ENCODE data around the gene TMCO1.
"Not testable (repeated sequence)": the region's sequence is repeated elsewhere in the genome, so short reads cannot be mapped to it uniquely, and the experiment has no call there.

The TMCO1 gene

GRCh38 chr1:165768513-165769394 is at the start of gene TMCO1:
Gene TMCO1, minus strand, starts transcription at chr1:165768868. Its CDS starts 117 bp downstream, at chr1:165768751.
- DNase-seq (ENCODE audit: low read depth in 2 of 2), result peak; percentile 87 to 92

DNA sequence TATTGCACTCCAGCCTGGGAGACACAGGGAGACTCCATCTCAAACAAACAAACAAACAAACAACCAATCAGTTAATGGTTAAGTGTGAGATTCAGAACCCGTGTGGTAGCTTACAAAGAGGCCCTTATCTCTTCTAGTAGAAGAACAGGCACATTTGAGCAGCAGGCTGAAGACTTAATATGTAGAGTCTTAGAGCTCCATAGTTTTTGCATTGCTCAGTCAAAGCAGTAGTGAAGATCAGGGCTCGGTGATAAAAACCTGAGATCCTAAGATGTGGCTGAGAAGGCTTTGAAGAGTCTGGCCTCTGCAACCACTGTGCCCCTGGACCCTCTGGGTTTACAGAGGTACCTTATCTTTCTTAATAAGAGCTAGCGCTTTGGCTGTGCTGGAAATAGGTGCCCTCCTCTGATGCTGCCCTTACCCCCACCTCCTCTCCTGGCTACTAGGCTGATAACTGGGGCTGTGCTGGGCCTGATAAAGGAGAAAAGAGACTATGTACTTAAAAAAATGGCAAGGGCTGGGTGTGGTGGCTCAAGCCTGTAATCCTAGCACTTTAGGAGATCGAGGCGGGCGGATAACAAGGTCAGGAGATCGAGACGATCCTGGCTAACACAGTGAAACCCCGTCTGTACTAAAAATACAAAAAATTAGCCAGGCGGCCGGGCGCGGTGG is 48.3 kb upstream of the TMCO1 start:
- DNase-seq (ENCODE audit: low read depth in 2 of 2), result no peak

GRCh38 chr1:165816157-165816556 is 47.5 kb upstream of the TMCO1 start:
- no peak for DNase-seq (ENCODE audit: low read depth in 2 of 2)

- DNase-seq (ENCODE audit: low read depth in 2 of 2), result no peak
Measured at GRCh38 chr1:165815725-165816124, 47.1 kb upstream of the TMCO1 start.

GRCh38 chr1:165807613-165808012 is 38.9 kb upstream of the TMCO1 start:
- no peak for DNase-seq (ENCODE audit: low read depth in 2 of 2)

DNA sequence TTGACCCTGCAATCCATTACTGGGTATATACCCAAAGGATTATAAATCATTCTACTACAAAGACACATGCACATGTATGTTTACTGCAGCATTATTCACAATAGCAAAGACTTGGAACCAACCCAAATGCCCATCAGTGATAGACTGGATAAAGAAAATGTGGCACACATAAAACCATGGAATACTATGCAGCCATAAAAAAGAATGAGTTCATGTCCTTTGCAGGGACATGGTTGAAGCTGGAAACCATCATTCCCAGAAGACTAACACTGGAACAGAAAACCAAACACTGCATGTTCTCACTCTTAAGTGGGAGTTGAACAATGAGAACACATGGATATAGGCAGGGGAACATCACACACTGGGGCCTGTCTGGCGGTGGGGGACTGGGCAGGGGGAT is 35.8 kb upstream of the TMCO1 start:
- not testable (repeated sequence) for DNase-seq (ENCODE audit: low read depth in 2 of 2)

GRCh38 chr1:165799387-165799786 is 30.7 kb upstream of the TMCO1 start:
- no peak for DNase-seq (ENCODE audit: low read depth in 2 of 2)

- DNase-seq (ENCODE audit: low read depth in 2 of 2), result no peak
Measured at GRCh38 chr1:165795894-165796293, 27.2 kb upstream of the TMCO1 start.

DNA sequence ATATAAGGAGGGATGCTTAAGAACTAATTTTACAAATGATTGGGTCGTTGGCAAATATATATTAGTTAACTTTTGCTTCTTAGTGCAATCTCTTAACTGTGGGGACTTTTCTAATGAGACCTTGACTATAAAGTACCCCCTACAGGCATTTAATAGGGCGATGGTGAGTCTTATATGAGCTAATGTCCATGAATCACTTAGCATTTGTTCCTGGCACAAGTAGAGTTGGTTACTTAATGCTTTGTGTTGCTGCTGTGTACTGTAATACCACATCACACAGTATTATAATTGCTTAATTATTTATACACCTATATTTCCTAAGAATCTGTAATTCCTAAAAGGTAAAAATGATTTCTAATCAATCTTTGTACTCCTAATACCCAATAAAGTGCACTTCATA is 25.3 kb upstream of the TMCO1 start:
- no peak for DNase-seq (ENCODE audit: low read depth in 2 of 2)

DNA sequence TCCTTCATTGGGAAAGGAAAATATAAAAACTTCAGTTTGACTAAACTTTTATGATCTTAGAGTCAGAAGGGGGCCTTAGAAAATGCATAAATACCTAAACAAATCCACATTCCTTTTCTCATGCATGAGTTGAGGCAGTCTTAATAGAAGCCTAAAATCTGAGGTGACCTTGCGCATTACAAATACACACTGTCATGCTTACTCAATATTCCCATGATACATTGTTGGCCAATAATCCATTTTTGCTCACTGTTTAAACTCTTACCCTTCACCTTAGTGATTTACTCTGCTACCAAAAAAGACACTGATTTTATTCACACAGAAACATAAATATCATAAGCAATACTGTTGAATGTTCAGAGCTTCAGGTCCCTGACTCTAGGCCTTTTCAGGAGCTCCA is 19.1 kb upstream of the TMCO1 start:
- no peak for DNase-seq (ENCODE audit: low read depth in 2 of 2)

GRCh38 chr1:165783519-165783918 is 14.9 kb upstream of the TMCO1 start:
- not testable (repeated sequence) for DNase-seq (ENCODE audit: low read depth in 2 of 2)

GRCh38 chr1:165778197-165778596 is 9.5 kb upstream of the TMCO1 start:
- not testable (repeated sequence) for DNase-seq (ENCODE audit: low read depth in 2 of 2)

- DNase-seq (ENCODE audit: low read depth in 2 of 2), result no peak
Measured at GRCh38 chr1:165773324-165773965, 4.8 kb upstream of the TMCO1 start.

GRCh38 chr1:165772739-165773138 is 4.1 kb upstream of the TMCO1 start:
- no peak for DNase-seq (ENCODE audit: low read depth in 2 of 2)

GRCh38 chr1:165764277-165764676 is 4.4 kb downstream of the TMCO1 start:
- DNase-seq (ENCODE audit: low read depth in 2 of 2), result no peak

DNA sequence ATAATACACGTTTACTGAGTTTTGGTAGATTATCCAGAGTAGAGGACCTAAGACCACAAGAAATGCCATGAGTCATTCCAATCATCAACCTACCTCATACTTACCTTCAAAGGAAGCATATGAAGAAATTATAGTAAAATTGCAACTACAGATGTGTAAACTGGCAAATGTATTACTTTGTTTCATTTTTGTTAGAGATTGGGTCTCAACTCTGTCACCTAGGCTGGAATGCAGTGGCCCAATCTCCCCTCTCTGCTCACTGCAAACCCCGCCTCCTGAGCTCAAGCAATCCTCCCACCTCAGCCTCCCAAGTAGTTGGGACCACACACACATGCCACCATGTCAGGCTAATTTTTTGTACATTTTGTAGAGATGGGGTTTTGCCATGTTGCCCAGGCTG is 5.2 kb downstream of the TMCO1 start:
- peak in 1 of 2 donors; percentile 5 for DNase-seq (ENCODE audit: low read depth in 2 of 2)

- DNase-seq (ENCODE audit: low read depth in 2 of 2), result no peak
Measured at GRCh38 chr1:165762725-165763124, 5.9 kb downstream of the TMCO1 start.

GRCh38 chr1:165759095-165759494 is 9.6 kb downstream of the TMCO1 start:
- no peak for DNase-seq (ENCODE audit: low read depth in 2 of 2)

DNA sequence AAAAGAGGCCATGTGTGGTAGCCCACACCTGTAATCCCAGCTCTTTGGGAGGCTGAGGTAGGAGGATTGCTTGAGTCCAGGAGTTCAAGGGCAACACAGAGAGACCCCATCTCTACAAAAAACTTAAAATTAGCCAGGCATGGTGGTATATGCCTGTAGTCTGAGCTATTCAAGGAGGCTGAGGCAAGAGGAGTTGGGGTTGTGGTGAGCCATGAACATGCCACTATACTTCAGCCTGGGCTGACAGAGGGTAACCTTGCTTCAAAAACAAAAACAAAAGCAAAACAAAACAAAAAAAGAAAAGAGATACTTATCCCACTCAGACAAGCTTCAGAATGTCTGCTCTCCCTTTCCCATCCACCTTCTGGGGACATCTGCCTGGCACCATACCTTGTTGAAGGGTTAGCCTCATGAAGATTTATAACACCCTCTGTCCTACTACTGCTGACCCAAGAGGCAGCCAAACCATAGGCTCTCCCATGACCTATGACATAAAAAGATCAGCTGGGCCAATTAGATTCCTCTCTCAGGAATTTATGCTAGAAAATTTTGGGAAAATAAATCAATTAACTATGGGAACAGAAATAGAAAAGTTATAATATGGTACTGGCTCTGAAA is 13.2 kb downstream of the TMCO1 start:
- no peak for DNase-seq (ENCODE audit: low read depth in 2 of 2)

GRCh38 chr1:165753934-165754333 is 14.7 kb downstream of the TMCO1 start:
- DNase-seq (ENCODE audit: low read depth in 2 of 2), result no peak

GRCh38 chr1:165748550-165748949 is 20.1 kb downstream of the TMCO1 start:
- DNase-seq (ENCODE audit: low read depth in 2 of 2), result no peak
